Stimulated activated CD4-positive, alpha-beta T cell treated with anti-CD3 and anti-CD28 coated beads, Interleukin-15, amount 100 ng/mL, for 48 hours (primary cell): ENCODE measurements around the gene AGFG2.
"Not testable (repeated sequence)": the region's sequence is repeated elsewhere in the genome, so short reads cannot be mapped to it uniquely, and the experiment has no call there.

Experiments used
- DNase-seq, 2 donors: peaks; one replicate each; pipeline ENCODE4 v3.0.0-alpha.2; 2020; ENCODE audit warnings: low read depth in 2 of 2

Gene AGFG2

DNA sequence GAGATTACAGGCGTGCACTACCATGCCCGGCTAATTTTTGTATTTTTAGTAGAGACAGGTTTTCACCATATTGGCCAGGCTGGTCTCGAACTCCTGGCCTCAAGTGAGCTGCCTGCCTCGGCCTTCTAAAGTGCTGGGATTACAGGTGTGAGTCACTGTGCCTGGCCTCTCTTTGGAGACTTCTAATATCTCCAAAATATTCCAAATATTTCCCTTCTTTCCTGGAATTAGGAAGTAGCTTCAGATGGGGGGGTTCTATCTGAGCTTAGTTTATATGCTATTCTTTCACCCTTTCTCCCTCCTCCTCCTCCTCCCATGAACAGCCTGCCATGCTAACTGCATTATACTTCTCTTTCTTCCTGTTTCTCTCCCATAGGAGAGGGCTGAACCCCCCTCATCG is 9.4 kb downstream of the AGFG2 start:
- not testable (repeated sequence) for DNase-seq

DNA sequence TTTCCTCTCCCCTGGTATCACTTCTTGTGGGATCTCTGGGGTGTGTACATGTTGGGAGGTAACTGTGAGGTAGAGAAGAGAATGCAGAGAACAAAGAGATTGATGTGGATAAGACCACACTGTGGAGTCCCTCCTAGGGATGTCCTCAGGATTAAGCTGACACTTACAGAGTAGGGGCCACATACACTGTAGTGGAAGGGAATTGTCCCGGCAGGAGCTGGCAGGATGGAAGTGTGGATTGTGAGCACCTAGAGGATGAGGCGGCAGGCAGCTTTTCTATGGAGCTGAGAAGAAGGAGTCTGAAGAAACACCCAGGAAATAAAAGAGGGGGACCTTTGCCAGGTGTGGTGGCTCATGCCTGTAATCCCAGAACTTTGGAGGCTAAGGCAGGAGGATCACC is 13.5 kb downstream of the AGFG2 start:
- no peak for DNase-seq

DNA sequence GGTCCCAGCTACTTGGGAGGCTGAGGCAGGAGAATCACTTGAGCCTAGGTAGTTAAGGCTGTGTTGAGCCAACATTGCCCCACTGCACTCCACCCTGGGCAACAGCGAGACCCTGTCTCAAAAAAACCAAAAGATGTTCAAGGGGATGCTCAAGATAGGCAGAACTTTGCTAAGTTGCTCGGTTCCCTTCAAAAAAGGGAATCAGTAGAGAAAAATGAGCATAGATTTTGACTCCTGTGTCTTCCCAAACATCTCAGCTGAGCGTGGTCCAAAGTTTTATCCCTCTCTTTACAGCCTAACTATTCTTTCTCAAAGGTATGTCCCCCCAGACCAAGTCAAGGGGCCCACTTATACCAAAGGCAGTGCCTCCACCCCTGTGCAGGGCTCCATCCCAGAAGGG is 14.0 kb downstream of the AGFG2 start:
- no peak for DNase-seq

DNA sequence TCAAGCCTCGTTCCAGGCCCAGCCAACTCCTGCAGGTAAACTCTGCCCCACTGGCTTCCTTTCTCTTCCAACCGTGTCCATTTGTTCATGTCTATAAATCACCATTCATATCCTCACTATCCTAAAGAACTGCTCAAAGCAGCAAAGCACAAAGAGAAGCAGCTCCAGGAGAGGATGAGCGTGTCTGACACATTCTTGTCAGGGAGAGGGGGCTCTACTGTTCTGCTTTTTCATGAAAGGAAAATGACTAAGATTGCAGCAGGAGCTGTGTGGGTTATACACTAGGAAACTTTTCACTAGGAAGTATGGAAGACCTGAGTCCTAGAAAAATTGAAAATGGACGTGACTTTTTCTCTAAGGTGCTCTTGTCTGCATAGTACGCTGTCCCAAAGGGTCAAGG is 16.7 kb downstream of the AGFG2 start:
- DNase-seq = no peak

DNA sequence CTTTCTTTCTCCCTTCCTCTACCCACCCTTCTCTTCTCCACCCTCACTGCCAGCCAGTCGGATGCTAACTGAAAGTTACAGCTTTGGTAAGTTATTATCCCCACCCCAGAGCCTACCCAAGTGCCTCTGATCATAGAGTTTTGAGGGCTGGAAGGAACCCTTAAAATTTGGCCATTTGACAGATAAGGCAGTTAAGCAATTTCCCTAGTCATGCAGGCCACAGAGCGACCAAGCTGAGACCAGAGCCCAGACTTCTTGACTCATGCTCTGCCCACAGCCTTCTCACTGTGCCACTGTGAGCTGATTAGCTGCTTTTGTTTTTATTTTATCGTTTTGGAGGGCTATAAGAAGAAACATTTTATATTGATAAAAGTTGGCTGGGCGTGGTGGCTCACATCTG is 17.5 kb downstream of the AGFG2 start:
- DNase-seq = no peak

DNA sequence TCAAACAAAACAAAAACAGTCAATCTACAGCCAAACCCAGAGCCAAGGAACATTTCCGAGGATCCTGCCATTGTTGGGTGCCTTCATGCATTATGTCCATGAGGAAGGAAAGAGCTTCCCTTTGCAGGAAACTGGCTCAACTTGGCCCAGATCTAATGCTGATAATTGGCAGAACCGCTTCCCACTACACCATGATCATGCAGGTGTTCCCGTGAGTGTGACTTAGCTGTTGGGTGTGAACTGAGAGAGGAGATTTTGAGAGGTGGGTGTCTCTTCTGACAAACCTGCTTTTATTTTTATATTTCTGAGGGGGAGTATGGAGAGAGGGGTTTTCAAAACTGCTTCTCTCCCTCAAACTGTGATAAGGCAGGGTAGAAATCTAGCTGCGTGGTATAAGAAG is 20.1 kb downstream of the AGFG2 start:
- no peak for DNase-seq

DNA sequence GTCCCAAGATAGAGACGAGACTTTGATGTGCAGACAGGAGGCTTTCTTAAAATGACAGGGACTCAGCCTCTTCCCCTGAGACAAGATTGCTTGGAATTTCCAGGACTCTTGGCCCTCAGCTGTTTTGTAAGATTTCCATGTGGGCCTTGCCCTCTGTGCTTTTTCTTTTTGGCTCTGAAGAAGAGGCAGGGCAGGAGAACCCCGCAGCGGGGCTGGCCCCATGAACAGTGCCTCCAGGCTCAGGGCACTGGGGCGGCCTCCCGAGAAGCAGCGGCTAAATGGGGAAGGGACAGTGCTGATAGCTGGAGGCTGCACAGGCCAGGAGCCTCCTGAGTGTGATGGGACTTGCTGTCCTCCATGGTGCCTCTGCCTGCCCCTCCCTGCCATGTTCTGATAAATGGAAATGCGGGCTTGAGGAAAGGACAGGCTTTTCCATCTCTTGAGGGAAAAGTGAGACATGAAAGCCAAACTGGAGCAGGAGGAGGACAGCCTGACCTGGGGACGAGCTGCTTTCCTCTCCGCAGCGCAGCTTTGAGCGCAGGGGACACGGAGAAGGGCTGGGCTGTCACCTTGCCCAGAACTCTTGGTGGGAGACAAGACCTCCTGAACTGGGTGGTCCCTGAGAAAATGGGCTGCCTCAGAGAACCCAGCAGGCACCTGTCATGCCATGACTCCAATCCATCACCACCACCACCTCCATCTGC is 22.6 kb downstream of the AGFG2 start:
- no peak for DNase-seq

DNA sequence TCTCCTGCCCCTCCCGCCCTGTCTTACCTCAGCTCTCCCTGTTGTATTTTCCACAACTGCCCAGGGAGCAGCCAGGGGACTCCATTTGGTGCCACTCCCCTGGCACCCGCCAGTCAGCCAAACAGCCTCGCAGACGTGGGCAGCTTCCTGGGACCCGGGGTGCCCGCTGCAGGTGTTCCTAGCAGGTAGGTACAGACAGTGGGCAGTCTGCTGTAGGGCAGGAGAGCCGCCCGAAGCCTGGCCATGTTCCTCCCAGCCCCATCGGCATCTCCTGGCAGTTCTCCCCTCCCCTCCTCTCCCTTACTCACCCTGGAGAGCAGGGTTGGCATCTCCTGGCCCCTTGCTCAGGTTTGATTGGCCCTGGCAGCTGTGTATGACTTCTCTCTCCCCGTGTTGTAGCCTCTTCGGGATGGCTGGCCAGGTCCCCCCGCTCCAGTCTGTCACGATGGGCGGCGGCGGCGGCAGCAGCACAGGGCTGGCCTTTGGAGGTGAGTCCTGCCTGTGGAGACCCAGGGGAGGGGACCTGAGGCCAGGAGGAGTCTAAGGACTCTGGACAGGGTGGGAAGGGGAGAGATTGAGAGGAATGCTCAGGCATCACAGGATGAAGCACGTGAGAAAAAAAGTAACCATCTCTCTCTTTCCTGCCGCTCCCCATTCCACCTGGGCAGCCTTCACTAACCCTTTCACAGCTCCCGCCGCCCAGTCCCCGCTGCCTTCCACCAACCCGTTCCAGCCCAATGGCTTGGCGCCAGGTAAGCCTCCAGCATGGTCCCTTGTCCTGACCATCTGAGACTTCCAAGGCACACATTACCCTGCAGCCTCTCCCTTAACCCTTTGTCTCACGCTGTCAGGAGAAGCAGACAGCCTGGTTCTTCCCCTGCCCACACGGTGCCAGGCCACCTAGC is 23.4 kb downstream of the AGFG2 start:
- DNase-seq = no peak

DNA sequence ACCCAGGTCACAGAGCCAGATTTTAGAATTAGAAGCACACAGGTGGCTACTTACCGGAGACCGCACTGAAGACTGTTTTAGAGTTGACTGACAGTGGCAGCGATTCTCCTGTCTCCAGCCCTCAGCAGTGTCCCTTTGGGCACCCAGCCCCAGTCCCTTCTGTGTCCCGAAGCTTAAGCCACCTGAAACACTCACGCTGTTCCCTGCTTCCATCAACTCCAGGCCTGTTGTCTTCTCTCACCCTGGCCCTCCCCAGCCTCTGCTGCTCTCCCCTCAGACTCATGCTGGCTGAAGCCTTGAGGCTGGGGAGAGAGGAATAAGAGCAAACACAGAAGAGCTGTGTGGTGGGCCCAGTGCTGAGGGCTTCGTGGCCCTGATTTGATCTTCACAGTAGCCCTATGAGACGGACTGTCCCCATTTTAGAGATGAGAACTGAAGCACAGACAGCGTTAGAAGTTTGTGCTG is 24.1 kb downstream of the AGFG2 start:
- DNase-seq = no peak

DNA sequence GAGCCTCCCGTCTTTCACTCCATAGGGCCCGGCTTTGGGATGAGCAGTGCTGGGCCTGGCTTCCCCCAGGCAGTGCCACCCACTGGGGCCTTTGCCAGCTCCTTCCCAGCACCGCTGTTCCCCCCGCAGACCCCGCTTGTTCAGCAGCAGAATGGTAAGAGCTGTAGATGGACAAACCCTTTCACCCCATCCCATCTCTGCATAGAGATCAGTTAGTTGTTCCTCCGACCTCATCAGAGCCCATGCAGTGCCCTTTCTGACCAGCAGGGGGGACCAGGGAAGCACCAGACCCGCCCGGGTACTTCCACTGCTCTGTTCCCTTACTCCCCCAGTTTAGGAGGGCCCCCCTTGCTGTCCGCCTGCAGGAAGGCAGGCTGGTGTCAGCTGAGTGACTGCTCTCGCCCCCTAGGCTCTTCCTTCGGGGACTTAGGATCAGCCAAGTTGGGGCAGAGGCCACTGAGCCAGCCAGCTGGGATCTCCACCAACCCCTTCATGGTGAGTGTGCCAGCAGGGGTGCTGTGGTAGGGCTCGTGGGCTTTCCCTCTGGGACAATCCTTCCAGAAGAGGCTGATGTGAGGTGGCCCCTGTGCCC is 24.9 kb downstream of the AGFG2 start:
- peak; percentile 60 to 78 for DNase-seq

DNA sequence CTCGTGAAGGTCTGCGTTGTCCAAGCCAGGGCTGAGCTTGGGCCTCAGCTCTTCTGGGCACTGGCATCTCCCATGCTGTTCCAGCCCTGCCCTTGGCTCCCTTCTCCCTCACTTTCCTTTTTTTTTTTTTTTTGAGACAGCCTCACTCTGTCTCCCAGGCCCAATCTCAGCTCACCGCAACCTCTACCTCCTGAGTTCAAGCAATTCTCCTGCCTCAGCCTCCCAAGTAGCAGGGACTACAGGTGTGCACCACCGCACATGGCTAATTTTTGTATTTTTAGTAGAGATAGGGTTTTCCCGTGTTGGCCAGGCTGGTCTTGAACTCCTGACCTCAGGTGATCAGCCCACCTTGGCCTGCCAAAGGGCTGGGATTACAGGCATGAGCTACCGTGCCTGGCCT is 25.4 kb downstream of the AGFG2 start:
- not testable (repeated sequence) for DNase-seq

DNA sequence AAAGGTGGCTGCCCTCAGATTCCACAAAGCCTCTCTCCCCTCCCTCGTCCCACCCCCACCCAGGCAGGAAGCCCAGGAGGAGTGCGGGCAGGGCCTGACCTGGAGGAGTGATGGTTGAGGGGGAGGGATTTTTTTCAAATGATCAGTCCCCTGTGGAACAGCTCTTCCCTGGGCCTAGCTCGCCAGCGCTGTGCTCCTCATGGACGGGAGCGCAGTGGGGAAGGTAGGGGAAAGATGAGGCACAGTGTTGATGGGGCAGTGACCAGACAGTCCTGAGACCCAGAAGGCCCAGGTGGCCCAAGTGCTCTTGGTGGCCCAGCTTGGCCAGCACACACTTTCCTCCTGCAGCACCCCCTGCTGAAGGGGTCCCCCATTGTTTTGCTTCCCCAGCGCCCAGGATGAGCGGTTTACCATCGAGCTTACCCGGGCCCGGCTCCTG is 26.1 kb downstream of the AGFG2 start:
- DNase-seq = no peak

DNA sequence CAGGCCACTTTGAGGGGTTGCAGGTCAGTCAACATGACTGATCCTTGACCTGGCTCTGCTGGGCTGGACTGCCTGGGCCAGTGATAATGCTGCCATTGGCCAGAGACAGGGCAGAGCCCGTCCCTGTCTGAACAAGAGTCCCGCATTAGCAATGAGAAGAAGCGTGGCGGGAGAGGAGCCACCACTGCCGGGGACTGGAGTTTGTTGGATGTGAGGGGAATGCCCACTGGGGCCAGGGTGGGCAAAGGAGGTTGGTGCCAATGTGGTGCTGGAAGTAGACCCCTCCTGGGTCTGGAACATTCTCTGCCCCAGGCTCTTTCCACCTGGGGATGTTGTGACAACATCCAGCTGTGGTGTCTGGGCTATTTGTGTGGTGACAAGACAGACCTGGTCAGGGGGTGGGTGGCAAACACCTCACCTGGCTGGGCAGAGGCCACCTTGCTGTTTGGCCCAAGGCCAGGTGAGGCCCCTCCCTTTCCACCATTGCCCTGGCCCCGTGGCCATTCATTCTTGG is 27.1 kb downstream of the AGFG2 start:
- DNase-seq = no peak

DNA sequence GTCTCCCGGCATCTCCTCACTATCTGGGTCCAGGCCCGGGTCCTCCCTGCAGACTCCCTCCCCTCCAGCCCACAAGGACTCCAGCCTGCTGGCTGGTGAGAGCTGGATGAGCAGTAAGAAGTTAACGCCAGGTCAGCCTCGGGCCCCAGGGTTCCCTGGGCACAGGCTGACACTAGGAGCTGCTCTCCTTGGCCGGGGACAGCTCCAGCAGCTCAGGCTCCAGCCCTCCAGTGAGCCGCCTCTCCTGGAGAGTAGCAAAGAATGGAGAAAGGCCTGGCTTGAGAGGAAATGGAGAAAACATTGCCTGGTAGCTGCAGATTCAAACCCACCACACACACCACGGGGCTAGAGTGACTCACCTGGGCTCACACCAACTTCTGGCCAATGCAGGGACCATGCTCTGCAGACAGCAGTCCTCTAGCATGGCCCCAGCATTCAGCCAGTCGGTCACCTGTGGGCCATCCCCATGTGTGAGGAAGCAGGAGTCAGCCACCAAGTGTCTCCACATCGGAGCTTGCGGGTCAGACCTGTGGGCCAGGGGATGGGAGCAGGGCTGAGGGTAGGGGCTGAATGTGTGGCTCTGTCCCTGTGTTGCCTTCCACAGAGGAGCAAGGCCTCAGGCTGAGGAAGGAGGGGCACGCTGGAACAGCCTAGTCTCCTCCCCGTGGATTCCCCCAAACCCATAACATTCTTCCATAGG is 28.2 kb downstream of the AGFG2 start:
- no peak for DNase-seq

DNA sequence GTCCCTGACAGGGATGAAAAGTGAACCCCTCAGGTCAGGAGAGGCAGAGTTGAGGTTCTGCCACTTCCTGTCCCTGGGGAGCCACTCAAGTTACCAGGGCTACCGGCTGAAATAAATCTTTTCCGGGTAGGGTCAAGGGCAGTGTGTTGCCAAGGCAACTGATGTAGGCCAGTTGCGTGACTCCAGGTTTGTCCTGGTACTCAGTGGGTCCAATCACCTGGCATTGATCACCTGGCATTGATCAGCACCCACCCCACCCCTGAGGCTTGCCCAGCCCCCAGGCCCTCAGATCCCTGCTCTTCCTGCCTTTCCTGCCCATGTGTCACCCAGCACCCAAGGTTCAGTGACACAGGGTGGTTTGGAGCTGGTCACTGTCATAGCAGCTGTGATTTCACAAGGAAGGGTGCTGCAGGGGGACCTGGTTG is 28.8 kb downstream of the AGFG2 start:
- no peak for DNase-seq

DNA sequence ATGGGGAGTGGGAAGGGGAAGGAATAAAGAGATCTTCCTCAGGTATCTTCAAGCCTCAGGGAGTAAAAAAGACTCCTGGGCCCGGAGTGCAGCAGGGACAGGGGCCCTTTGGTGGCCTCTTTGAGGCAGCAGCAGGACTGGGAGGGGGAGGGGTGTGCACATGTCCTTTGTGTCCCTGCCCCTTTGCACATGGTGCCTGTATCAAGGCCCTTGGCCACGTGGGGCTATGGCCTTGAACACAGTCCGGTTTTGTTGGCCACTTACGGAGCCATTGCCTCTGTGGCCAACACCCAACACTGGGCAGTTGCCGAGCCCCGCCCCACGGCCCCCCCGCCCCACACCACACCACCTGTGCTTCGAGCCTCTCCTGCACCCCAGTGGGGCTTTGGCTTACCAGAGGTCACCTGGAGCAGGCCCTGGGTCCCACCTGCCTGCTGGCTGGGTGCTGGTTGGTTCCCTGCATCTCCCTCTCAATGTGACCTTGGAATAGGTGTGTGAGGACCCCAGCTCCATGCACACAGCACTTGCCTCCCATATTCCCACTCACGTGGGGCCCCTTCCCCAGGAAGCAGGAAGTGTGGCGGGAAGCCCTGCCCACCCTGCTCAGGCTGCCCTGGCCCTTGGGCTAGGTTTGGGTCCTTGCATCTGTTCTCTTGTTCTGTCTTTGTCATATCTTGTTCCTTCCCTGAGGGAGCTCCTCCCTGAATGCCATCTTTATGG is 29.3 kb downstream of the AGFG2 start:
- no peak for DNase-seq

DNA sequence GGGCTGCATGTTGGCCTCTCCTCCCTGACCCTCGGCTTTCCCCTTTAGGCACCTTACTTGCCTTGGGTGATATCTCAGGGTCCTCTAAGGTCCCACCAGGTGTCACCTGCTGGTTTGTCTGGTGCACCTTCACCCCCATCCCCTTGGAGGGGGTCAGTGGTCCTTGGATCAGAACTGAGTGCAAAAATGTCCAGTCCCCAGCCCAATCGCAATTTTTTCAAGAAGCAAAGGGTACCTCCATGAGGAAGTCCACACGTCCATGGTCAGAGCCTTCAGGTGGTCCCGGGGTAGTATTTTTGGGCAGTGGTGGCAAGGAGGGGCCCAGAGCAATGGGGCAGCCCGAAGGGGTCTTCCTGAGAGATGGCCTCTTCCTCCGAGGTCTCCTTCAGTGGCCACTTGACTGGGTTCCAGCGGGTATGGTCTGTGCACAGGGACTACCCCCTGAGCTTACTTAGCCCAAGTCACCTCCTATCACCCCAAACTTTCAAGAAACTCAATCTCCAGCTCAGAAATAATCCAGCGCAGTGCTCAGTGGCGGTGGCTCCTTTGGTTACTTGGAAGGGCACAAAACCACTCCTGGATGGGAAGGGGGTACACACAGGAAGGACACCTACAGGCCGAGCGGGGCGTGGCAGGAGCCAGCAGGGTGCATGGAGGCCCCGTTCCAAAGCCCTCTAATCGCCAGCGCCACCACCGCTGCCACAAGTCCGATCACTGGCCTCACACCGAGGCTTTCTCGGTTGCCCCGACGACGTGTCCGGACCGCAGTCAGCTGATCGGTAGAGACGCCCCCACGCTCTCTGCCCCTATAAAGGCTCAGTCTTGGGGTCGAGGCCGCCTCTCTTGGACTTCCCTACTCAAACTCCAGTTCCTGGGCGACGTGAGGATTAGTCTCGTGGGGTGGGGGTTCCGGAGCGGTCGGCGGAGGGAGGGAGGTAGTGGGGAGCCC is 30.2 kb downstream of the AGFG2 start:
- DNase-seq = no peak

DNA sequence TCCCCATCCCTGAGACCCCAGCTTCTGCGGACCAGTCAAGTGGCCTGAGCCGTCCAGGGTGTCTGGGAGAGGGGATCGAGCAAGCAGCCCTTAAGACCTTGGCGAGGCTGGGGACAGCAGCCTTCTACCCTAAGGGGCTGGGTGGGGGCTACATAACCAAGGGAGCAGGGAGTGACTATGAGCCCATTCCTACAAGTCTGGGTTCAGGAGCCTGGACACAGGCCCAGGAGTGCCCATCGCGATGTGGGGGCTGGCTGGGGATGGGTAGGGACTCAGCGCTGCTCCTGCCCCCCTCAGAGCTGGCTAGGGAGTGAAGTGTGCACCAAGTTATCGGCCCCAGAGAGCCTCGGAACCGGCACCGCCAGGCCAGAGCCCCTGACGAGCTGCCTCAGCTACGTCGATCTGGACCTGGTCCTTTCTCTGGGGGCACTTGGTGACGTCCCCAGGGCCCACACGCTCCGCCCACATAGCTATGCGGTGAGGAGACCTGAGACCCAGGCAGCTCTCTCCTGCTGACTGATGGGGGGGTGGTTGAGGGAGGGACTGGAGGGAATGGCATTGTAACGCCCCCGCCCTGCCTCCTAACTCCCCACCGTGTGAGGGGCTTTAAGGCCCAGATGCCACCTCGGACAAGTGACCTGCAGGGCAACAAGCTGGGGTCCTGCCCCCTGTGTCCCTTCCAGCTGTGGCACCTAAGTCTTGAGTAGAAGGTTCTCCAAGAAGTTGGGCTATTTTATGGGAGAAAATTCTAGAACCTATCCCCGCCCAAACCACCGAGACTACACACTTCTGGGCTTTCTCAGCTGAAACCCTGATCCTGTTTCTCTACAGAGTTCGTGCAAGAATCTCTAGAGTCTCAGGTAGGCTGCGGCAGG is 32.2 kb downstream of the AGFG2 start:
- DNase-seq = no peak

DNA sequence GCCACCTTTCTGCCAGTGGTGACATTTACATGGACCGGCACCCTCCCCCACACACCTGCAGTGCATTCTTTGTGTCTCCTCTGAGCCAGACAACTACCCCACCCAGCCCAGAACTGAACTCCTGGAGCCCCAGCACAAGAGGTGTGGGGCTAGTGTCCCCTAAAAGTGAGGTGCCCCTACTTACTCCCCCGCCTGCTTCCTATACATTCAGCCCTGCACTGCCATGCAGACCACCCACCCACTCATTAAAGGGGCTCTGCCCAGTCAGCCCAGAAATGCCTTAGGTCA is 32.8 kb downstream of the AGFG2 start:
- DNase-seq = no peak
